Measurements from ENCODE around the gene APBA1. TPM values are rescaled to one million over a fixed set of nuclear protein-coding genes. Genes with fewer than 3 reads are reported as not detected.
A peak's percentile ranks its signal among the peaks of the same experiment; 100 is the strongest.
"Not testable (repeated sequence)": the region's sequence is repeated elsewhere in the genome, so short reads cannot be mapped to it uniquely, and the experiment has no call there.

The APBA1 gene
- total RNA-seq, 2 donors from 2014 or later: 8.9 to 9.2 TPM

DNA sequence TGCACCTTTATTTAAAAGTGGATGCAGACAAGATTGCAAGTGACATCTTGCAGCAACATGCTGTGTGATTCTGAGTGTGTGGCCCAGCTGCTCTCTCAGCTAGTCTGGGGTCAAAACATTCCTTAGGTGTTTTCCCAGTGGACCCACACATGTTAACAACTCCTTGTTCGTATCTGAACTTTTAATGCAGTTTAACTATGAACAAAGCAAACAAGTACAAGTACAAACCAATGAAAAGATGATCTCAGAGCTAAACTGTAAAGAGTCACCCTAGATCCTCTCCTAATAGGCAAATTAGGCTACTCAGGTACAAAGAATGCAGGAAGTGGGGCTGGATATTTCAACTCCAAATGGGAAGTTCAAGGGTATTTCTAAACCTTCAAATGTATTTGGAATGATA is 238.8 kb downstream of the APBA1 start:
- DNase-seq (ENCODE audit: low spot score): no peak
- intact Hi-C loops (cut with DNase I): loop anchor here in 1 of 2 donors (10.0 kb wide), 1 partner anchor 801 kb away; no protein-coding TSS in a partner anchor

DNA sequence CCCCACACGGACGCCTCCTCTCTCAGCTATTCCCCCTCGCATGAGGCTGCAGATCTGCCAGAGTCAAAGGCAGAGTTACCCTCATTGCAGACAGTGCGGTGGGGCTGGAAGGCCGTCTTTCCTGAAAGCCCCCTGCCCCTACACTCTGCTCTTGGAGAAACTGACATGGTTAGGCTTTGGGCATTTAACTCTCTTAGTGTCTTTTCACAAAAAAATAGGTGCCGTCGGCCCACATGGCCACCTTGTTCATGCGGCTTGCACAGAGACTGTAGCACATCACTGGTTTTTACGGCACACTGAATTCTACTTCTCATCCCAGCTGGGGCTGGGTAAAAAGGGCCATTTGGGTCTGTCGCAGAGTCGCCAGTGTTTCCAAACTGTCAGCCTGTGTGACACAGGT is 239.5 kb downstream of the APBA1 start:
- intact Hi-C loops (cut with DNase I): loop anchor here in 1 of 2 donors (10.0 kb wide), 1 partner anchor 802 kb away; no protein-coding TSS in a partner anchor
- no peak for DNase-seq (ENCODE audit: low spot score)

DNA sequence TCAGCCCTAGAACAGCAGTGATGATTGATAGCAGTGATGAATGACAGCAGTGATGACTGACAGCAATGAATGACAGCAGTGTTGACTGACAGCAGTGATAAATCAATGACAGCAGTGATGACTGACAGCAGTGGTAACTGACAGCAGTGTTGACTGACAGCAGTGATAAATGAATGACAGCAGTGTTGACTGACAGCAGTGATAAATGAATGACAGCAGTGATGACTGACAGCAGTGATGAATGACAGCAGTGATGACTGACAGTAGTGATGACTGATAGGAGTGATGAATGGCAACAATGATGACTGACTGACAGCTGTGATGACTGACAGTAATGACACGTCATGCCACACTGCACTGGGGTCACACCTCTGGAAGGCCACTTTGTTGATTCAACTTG is 240.4 kb downstream of the APBA1 start:
- no peak for DNase-seq (ENCODE audit: low spot score)
- intact Hi-C loops (cut with DNase I): loop anchor here in 1 of 2 donors (10.0 kb wide), 1 partner anchor 803 kb away; no protein-coding TSS in a partner anchor

DNA sequence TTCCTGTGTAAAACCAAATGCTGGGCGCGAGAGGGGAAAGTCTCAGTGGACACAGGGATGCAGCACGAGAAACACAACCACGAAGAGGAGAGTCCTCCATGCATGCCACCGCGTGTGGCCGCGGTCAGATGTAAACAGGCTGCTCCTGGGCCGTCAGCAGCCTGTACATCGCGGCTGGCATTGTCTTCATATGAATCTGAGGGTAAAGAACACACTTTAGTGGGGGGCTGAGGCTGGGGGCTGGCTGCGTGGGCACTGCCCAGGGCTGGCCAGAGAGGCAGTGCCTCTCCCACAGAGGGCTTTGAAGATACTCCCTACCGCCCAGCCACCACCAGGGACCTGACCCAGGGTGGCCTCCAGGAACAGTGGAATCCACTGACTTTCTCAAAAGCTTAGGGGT is 241.0 kb downstream of the APBA1 start:
- no peak for DNase-seq (ENCODE audit: low spot score)
- intact Hi-C loops (cut with DNase I): loop anchor here in 1 of 2 donors (10.0 kb wide), 1 partner anchor 804 kb away; no protein-coding TSS in a partner anchor

DNA sequence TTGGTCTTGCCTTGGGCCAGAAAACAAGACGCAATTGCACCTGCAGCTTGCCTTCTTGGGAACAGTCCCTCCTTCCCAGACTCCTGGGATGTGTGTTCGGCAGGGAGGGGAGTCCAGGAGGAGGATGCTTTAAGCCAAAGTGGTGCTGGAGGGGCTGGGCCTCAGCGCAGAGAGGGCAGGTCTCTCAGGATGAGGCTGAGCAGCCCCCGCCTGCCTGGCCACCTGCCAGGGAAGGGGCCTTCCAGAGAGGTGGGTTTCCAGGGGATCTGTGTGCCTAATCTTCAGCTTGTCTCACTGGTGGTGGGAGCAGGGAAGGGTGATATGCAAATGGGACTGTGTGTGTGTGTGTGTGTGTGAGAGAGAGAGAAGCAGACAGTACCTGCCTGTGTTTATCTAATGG is 242.0 kb downstream of the APBA1 start:
- intact Hi-C loops (cut with DNase I): loop anchor here in 1 of 2 donors (10.0 kb wide), 1 partner anchor 805 kb away; no protein-coding TSS in a partner anchor
- no peak for DNase-seq (ENCODE audit: low spot score)

DNA sequence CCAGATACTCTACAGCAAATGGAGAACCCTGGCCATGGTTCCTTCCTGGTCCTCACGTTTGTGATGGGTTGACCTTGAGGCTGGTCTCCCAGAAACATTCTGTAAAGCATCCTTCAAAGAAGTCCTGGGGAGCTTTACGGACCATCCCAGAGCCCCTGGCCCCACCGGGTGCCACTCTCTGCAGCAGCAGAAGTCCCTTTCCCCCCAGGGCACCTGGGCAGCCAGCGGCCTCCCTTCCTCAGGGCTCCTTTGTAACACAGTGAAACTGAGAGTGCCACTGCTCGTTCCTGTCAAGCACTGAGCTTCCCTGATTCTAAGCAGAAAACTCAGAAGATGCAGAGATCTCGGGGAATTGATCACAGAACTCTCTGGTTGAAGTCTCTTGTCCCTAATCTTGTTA is 242.9 kb downstream of the APBA1 start:
- DNase-seq (ENCODE audit: low spot score): no peak
- intact Hi-C loops (cut with DNase I): loop anchor here in 1 of 2 donors (5.0 kb wide), 1 partner anchor 118 kb away; no protein-coding TSS in a partner anchor

DNA sequence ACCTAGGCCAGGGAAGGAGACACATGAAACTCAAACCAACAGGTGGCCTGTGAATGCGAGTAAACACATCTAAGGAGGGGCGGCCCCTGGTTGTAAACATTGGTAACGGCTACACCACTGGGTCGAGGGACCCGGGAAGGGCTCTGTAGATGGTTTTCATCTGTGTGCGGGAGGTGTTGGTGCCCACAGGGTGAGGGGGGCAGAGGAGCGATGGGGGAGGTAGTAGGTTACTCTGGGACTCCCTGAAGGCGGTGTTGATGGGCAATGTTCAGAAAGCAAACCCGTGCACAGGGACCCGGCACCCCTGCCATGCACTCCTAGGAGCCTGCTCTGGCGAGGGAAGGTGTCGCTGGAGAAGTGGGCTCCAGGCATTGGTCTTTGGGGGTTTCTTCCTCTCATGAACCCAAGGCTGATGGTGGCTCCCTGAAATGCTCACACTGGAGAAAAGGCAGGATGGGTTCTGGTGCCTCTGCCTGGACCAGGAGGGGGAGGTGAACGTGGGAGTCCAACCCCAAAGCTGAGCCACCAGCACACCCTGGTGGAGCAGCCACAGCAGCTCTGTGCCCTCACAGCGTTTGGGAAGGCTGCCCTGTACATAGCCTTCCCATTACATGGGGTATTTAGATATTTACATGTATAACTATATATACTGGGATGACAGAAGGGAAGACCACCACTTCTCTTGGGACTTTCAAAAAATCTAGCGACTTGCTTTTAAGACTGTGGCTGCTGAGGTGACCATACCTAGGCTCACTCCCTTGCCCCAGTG is 244.0 kb downstream of the APBA1 start:
- intact Hi-C loops (cut with DNase I): loop anchor here in 1 of 2 donors (5.0 kb wide), 1 partner anchor 119 kb away; no protein-coding TSS in a partner anchor
- DNase-seq (ENCODE audit: low spot score): no peak

DNA sequence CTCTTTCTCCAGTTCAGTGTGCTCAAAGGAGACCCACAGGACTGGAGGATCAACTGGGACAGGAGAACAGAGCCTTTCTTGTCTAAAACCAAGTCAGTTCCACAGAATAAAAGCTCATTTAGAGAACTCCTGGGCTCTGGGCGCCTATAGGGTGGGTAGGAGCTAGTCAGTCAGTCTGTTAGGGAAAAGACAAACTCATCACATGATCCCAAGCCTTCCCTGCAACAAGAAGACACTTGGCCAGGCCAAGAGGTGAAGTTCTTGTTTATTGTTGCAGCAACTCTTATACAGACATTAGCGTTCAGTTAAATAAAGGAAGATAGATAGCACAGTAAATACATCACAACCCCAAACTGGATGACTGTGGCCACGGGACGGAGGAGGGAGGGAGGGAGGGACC is 244.9 kb downstream of the APBA1 start:
- DNase-seq (ENCODE audit: low spot score): no peak
- intact Hi-C loops (cut with DNase I): loop anchor here in 1 of 2 donors (5.0 kb wide), 1 partner anchor 120 kb away; no protein-coding TSS in a partner anchor

DNA sequence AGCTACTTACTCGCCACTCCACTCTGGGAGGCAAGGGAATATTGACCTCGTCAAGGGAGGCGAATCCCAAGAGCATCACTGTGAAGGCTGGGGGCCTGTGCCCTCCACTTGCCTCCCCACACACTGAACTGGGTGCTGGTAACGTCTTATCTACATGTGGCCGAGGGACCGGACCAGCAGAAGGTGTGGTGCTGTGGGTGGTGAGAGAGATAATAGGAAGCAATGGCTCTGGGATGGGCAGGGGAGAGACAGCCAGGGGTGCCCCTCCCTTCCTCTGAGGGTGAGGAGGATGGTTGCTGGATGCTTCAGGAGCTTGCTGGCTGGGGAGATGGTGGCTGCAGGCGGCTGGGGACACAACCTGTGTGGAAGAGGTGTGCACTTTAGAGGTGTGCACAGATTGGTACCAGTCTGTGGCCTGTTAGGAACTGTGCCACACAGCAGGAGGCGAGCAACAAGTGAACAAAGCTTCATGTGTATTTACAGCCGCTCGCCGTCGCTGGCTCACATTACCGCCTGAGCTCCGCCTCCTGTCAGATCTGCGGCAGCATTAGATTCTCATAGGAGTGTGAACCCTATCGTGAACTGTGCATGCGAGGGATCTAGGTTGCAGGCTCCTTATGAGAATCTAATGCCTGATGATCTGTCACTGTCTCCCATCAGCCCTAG is 246.9 kb downstream of the APBA1 start:
- intact Hi-C loops (cut with DNase I): loop anchor here in 1 of 2 donors (5.0 kb wide), 1 partner anchor 122 kb away; no protein-coding TSS in a partner anchor
- no peak for DNase-seq (ENCODE audit: low spot score)

DNA sequence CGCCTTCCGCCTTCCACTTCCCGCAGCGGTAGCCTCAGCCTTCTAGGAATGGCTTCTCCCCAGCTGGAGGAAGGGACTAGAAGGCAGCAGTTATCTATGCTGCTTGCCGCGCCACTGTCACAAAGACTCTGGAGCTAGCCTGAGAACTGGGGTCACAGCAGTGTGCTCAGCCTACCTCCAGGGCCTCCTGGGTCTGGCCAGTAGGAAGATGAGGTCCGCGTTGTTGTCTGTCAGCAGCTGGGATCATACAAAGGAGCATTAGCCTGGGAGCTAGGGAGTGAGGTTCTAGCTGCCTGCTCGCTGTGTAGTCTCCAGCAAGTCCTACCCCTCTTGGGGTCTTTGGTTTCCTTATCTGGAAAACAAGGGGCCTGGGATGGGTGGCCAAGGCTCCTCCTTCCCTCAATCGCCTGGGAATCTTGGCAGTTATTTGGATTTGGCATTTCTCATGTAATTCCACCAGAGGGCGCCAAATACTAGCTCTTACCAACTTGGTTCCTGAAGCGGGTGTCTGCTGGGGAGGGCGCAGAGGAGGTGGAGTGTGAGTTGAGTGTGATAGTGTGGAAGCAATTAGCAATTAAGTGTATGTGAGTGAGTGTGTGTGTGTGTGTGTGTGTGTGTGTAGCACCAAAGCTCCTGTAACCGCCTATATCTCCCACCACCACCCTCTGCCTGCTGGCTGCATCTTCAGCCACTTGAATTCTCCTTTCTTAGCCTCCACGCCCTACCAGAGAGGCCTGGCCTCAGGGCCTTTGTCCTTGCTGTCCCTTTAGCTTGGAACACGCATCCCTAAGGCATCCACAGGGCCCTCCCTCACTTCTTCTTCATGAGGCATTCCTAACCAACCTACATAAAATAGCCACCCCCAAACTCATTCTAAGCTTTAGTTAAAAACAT is 250.0 kb downstream of the APBA1 start:
- intact Hi-C loops (cut with DNase I): loop anchor here in 1 of 2 donors (5.0 kb wide), 1 partner anchor 125 kb away; no protein-coding TSS in a partner anchor
- no peak for DNase-seq (ENCODE audit: low spot score)

DNA sequence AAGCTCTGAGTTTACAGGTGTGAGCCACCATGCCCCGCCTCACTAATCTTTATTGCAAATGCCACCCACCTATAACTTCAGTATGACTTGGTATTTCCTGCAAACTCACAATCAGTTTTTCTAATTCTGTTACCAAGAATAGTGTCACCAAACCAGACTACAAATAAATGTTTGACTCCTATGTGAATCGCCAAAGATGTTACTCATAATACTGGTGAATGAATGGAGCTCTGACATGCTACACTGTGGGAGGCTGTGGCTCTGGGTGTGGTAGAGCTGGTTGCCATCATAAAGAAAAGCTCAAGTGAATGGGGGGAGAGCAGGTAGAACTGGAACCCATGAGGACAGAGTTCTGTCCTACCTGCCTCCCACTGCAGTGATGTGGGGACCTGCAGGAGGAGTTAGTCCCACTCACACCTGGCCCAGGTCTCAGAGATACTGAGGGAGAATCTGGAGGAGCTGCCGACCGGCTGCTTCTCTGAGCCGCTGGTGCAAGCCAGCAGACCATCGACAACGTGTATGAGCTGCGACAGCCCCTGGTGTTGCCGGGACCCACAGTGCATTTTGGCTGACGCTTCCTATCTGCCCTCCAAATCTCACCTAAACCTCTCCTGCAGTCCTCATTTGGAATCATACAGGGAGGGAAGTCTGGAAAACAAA is 251.4 kb downstream of the APBA1 start:
- DNase-seq (ENCODE audit: low spot score): no peak
- intact Hi-C loops (cut with DNase I): loop anchor here in 1 of 2 donors (5.0 kb wide), 1 partner anchor 127 kb away; no protein-coding TSS in a partner anchor

DNA sequence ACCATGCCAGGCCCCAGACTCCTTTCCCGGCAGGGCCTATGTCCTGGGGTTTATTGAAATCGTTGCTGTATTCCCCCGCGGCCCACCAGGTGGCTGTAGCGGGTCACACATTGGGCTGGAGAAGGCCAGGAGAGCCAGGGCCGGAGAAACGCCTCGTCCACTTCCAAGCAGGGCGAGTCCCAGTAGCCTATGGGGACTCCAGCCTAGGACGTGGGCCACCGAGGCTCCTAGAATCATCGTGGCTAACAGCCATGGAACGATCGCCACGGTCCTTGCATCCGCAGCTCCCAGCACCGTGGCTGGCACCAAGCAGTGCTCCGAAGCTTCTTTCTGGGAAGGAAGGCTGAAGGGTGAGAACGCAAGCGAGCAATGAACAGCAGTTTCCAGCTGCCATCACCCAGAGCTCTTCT is 259.4 kb downstream of the APBA1 start:
- intact Hi-C loops (cut with DNase I): no loop called here
- peak; percentile 90 for DNase-seq (ENCODE audit: low spot score)

DNA sequence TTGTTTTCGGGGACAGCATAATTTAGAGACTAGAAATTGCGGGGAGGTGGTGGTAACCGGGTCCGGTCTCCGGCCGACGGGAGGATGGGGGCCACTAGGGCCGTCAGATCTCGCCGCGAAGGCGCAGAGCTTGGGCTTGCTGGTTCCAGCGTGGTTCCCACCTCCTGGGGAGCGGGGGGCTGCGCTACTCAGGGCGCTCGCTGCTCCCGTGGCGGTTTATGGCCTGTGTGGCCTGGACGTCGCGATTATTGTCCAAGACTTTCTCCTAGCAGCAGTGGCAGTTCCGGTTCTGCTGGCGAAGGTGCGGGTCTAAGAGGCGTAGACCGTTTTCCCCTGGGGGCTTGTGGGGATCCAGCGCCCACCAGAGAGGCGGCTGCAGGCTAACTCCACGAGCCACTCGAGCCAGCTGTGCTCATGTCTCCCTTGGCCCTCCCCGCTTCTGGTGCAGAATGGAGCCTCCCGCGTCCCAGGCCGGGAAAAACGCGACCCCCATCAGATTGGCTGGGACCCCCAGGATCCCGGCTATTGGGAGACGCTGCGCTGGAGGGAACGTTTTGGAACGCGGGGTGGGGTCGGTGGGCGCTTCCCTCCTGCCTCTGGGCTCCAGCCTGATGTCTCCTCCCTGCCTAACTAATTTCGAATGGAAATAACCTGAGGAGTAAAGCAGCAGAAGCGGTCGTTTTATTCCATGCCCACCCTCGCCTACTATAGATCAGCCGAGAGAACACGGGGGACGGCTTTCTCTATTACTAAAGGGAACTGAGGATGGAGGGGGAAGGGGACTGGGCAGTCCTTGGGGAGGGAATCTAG is 260.0 kb downstream of the APBA1 start:
- intact Hi-C loops (cut with DNase I): no loop called here
- DNase-seq (ENCODE audit: low spot score): no peak

DNA sequence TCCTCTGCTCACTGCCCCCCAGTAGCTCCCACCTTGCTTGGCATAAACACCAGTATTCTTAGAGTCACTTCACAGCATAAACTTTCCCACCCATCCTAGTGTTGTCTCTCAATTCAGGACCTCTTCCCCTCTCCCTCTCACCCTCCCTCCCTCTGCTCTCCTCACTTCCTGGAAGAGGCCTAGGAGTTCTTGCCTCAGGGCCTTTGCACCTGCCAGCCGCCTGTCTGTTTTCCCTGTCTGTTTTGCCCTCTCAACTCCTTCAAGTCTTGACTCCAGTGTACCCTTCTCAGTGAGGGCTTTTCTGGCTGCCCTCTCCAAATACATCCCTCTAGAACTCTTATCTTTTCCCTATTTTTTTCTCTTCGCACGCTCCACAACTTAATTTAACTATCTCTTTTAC is 260.9 kb downstream of the APBA1 start:
- no peak for DNase-seq (ENCODE audit: low spot score)
- intact Hi-C loops (cut with DNase I): no loop called here

DNA sequence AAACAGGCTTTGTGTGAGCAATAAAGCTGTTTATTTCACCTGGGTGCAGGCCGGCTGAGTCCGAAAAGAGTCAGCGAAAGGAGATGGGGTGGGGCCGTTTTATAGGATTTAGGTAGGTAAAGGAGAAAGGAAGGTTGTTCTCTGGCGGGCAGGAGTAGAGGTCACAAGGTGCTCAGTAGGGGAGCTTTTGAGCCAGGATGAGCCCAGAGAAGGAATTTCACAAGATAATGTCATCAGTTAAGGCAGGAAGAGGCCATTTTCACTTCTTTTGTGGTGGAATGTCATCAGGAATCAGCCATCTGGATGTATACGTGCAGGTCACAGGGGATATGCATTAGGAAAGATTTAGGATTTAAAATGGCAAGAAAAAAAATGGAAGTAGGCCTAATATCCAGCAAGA is 262.2 kb downstream of the APBA1 start:
- intact Hi-C loops (cut with DNase I); DNase-seq (ENCODE audit: low spot score): not testable (repeated sequence)

DNA sequence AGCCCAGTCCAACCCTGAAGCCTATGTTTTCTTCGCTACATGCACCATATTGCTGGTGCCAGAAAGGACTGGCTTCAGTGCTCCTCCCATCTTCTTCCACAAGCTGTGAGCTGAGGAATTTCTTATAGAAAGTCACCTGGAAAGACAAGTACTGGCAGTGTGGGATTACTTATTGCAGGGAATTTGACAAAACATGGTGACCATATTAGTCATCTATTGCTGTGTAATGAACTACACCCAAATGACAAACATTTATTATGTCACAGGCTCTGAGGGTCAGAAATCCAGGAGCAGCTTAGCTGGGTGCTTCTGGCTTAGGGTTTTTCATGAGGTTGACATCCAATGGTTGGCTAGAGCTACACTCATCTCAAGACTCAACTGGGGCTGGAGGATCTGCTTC is 271.7 kb downstream of the APBA1 start:
- DNase-seq (ENCODE audit: low spot score): no peak
- intact Hi-C loops (cut with DNase I): no loop called here

DNA sequence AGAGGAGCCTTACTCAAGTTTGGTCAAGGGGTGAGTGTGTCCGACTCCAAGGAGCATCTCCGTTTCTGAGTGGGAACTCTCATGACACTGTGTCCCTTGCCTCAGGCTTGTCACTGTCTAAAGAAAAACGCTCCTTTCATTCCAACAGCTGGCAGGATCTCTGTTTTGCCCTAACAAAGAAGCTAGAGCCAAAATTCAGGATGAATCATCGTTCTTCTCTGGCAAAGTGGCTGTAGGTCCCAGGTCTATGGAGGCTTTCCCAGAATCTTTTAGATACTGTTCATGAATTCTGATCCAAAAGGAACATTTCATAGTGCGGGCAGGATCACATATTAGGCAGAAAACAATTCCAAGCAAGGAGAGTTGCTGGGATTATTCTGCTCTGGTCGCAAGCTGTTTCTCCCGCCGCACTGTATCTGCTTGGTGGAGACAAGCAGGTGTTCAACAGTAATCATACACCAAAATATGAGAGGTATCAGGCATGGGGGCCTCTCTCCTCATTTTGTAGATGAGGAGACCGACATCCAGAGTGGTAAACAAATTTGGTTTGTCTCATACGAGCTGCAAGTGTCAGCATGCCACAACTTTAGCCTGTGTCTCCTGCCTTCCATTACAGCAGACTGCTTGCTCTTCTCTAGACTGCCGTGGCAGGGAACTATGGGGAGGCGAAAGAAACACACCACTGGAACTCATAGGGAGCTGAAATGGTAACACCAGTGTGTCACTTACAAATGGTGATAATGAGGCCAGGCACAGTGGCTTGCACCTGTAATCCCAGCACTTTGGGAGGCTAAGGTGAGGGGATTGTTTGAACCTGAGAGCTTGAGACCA is 274.6 kb downstream of the APBA1 start:
- intact Hi-C loops (cut with DNase I): no loop called here
- no peak for DNase-seq (ENCODE audit: low spot score)

Data from posterior vena cava (tissue), 2 donors.